Gastrocnemius medialis (tissue), 4 donors: Measurements from ENCODE around the gene ANGEL1. TPM values are rescaled to one million over a fixed set of nuclear protein-coding genes. Genes with fewer than 3 reads are reported as not detected.

ENCODE experiments used
- ATAC-seq, 2 donors: fragments of 150-250 bp; one replicate each; pipeline ENCODE4 v1.9.1; 2016
- DNase-seq, 2 donors: peaks; one replicate each; pipeline ENCODE4 v3.0.0-alpha.2; 2019
- H3K27ac ChIP-seq, 4 donors: fragments of 200-600 bp; sonication (generic); 1 replicate in 1 of 4; 2 replicates in 3 of 4; pipeline ENCODE4 v1.5.1; 2016 to 2018; ENCODE audit warnings: mild to moderate bottlenecking in 2 of 4, moderate library complexity in 1 of 4
- H3K27me3 ChIP-seq, 3 donors: fragments of 200-600 bp; sonication (generic) in 2 of 3; 1 replicate in 1 of 3; 2 replicates in 2 of 3; pipeline versions ENCODE4 v1.5.1 to v1.6.0; 2016 to 2019; ENCODE audit warnings: mild to moderate bottlenecking in 1 of 3, moderate library complexity in 1 of 3
- H3K36me3 ChIP-seq, 2 donors: fragments of 200-600 bp; sonication (generic) in 1 of 2; one replicate each; pipeline ENCODE4 v1.5.1; 2017 to 2018
- H3K4me1 ChIP-seq, 2 donors: fragments of 200-600 bp; sonication (generic) in 1 of 2; one replicate each; pipeline ENCODE4 v1.5.1; 2016 to 2017; ENCODE audit warnings: mild to moderate bottlenecking in 2 of 2
- H3K4me3 ChIP-seq, 4 donors: fragments of 200-600 bp; sonication (generic) in 3 of 4; 1 replicate in 1 of 4; 2 replicates in 3 of 4; pipeline ENCODE4 v1.5.1; 2016 to 2019; ENCODE audit warnings: mild to moderate bottlenecking in 2 of 4
- H3K9me3 ChIP-seq, 3 donors: fragments of 200-600 bp; sonication (generic) in 2 of 3; 1 replicate in 1 of 3; 2 replicates in 2 of 3; pipeline ENCODE4 v1.5.1; 2016 to 2019
- CTCF ChIP-seq, 5 experiments: fragments of 450-650 bp in 3 of 5; fragments of 200-600 bp in 2 of 5; sonication (generic) in 2 of 5; IDR thresholded peaks in 4 of 5; conservative IDR thresholded peaks in 1 of 5; 1 replicate in 4 of 5; 2 replicates in 1 of 5; pipeline ENCODE4 v1.5.1; 2016 to 2019; ENCODE audit warnings: antibody characterized with exemption in 5 of 5, mild to moderate bottlenecking in 3 of 5, moderate library complexity in 3 of 5
- POLR2A ChIP-seq, 2 donors: fragments of 450-650 bp; IDR thresholded peaks; one replicate each; pipeline ENCODE4 v1.6.1; 2017; ENCODE audit warnings: antibody characterized with exemption in 2 of 2, mild to moderate bottlenecking in 2 of 2, moderate library complexity in 2 of 2
- in situ Hi-C, 4 donors: fragments of 200-750 bp; cut with MboI; loops; one replicate each; pipeline versions ENCODE4 v1.15.0 to v1.8.0; 2017; ENCODE audit warnings: low sequenced_read_pairs in 4 of 4
- intact Hi-C: fragments of 100-400 bp; cut with DNase I; formaldehyde crosslinking; loops from one replicate; pipeline ENCODE4 v1.15.1; 2023; ENCODE audit warnings: low total_unique reads
- total RNA-seq, 4 donors: library from RNA; depleted of rRNA; stranded (reverse); fragments of >200 nt; gene quantifications; one replicate each; pipeline versions ENCODE4 v1.1.0 to v1.2.3, GENCODE V29; 2016

ANGEL1 gene
- total RNA-seq: 10 to 100 TPM in 3 of 4 donors, 1 to 10 TPM in 1; 8.6 to 16.9 (median 12.7) TPM

- intact Hi-C loops (loop anchor here (1.0 to 10.0 kb wide), 3 partner anchors 286 to 802 kb away; partner anchors contain the start of genes CIPC and SPTLC2), in situ Hi-C loops (no loop called here)
- TF ChIP-seq CTCF (IDR thresholded peaks at IDR 0.05 in 4 of 5, conservative IDR thresholded peaks at IDR 0.05 in 1 of 5) (peak in 2 of 5 experiments; percentile 16 to 38), POLR2A (IDR thresholded peaks at IDR 0.05) (peak; percentile 83 to 94)
- Histone ChIP-seq H3K9me3 (no peaks in the 10 kb centered on the region), H3K4me3 (peak within 1 kb of the TSS; percentile 71 to 91 (median 86)), H3K27ac (peak within 1 kb of the TSS; percentile 86 to 92 (median 90)), H3K36me3 (peaks cover 0 to 5% of the 10 kb centered on the region in 2 donors), H3K27me3 (no peaks in the 10 kb centered on the region), H3K4me1 (peaks cover 8 to 16% of the 10 kb centered on the region in 2 donors)
- ATAC-seq (peak; percentile 91), DNase-seq (peak; percentile 92 to 97)
These were observed at the start of gene ANGEL1 for GRCh38 chr14:76812422-76813383. ANGEL1 (minus strand) TSS chr14:76812882; CDS start chr14:76812827, 55 bp downstream.

GRCh38 chr14:76861574-76862255 lies 49.0 kb upstream of the ANGEL1 start:
- Histone ChIP-seq H3K4me3 (no peak overlapping the region), H3K4me1 (no peaks in the 10 kb centered on the region), H3K36me3 (no peaks in the 10 kb centered on the region), H3K9me3 (no peaks in the 10 kb centered on the region), H3K27me3 (no peaks in the 10 kb centered on the region), H3K27ac (no peak overlapping the region)
- intact Hi-C loops: no loop called here
- TF ChIP-seq CTCF (IDR thresholded peaks at IDR 0.05 in 4 of 5, conservative IDR thresholded peaks at IDR 0.05 in 1 of 5) (no peak), POLR2A (IDR thresholded peaks at IDR 0.05) (no peak)
- ATAC-seq (no peak), DNase-seq (no peak)
- in situ Hi-C loops: loop anchor here in 1 of 4 donors (25.0 kb wide), 1 partner anchor 426 kb away; no protein-coding TSS in a partner anchor

- intact Hi-C loops (no loop called here), in situ Hi-C loops (loop anchor here in 1 of 4 donors (25.0 kb wide), 1 partner anchor 431 kb away; no protein-coding TSS in a partner anchor)
- no peak for TF ChIP-seq POLR2A (IDR thresholded peaks at IDR 0.05)
- TF ChIP-seq CTCF (IDR thresholded peaks at IDR 0.05 in 4 of 5, conservative IDR thresholded peaks at IDR 0.05 in 1 of 5): no peak
- no peaks in the 10 kb centered on the region for H3K4me1 ChIP-seq
- no peak for DNase-seq
- H3K9me3 ChIP-seq: no peaks in the 10 kb centered on the region
- no peak overlapping the region for H3K4me3 ChIP-seq
- ATAC-seq: no peak
- H3K36me3 ChIP-seq: no peaks in the 10 kb centered on the region
- no peak overlapping the region for H3K27ac ChIP-seq
- no peaks in the 10 kb centered on the region for H3K27me3 ChIP-seq
These were observed 44.1 kb upstream of the ANGEL1 start for GRCh38 chr14:76856769-76857168.

GRCh38 chr14:76855066-76855465 lies 42.4 kb upstream of the ANGEL1 start:
- ATAC-seq: no peak
- TF ChIP-seq CTCF (IDR thresholded peaks at IDR 0.05 in 4 of 5, conservative IDR thresholded peaks at IDR 0.05 in 1 of 5): no peak
- no peak for TF ChIP-seq POLR2A (IDR thresholded peaks at IDR 0.05)
- no peaks in the 10 kb centered on the region for H3K27me3 ChIP-seq
- H3K4me3 ChIP-seq: no peak overlapping the region
- H3K9me3 ChIP-seq: no peaks in the 10 kb centered on the region
- no peaks in the 10 kb centered on the region for H3K4me1 ChIP-seq
- in situ Hi-C loops: loop anchor here in 1 of 4 donors (25.0 kb wide), 1 partner anchor 432 kb away; no protein-coding TSS in a partner anchor
- intact Hi-C loops: no loop called here
- no peak for DNase-seq
- H3K27ac ChIP-seq: no peak overlapping the region
- H3K36me3 ChIP-seq: no peaks in the 10 kb centered on the region
